A549 (cell line): ENCODE data around the gene C16orf54. TPM values are rescaled to one million over a fixed set of nuclear protein-coding genes. Genes with fewer than 3 reads are reported as not detected.

Experiments
- ATAC-seq, 2 experiments: fragments of 200-7000 bp in 1 of 2; fragments of >200 bp in 1 of 2; cut with Nextera tagmentation in 1 of 2; cut with Tn5 transposase in 1 of 2; 3 replicates each; pipeline versions ENCODE4 v1.8.0 to v1.9.1; 2018 to 2020; ENCODE audit warnings: mild to moderate bottlenecking in 1 of 2, moderate library complexity in 1 of 2
- CTCF ChIA-PET: fragments of 300-600 bp; sonication (Branson Sonifier 250); formaldehyde crosslinking; extraction: SDS; loops from one replicate; lab custom pipeline; 2021; ENCODE audit warnings: antibody characterized with exemption, inconsistent platforms; lab: Yijun Ruan, JAX
- POLR2A ChIA-PET: fragments of 350-600 bp; formaldehyde crosslinking; extraction: SDS; loops from one replicate; lab custom pipeline; 2021; ENCODE audit warnings: antibody characterized with exemption, inconsistent platforms; lab: Yijun Ruan, JAX
- DNase-seq, 2 experiments: peaks; one replicate each; pipeline versions ENCODE4 v3.0.0 to v3.0.0-alpha.2; 2011 to 2016; ENCODE audit warnings: low read depth in 1 of 2, low spot score in 1 of 2
- FAIRE-seq: peaks from 2 replicates; lab custom pipeline; 2011; peaks lifted over from hg19 to GRCh38; lab: Jason Lieb, UNC
- H3K27ac ChIP-seq, 2 experiments: fragments of >200 bp; sonication (Bioruptor Twin); formaldehyde crosslinking; 3 replicates each; pipeline ENCODE4 v1.5.1; 2016 to 2017
- H3K4me1 ChIP-seq: fragments of >200 bp; sonication (Bioruptor Twin); formaldehyde crosslinking; 3 replicates; pipeline ENCODE4 v1.6.1; 2016
- H3K4me2 ChIP-seq: fragments of >200 bp; sonication (Bioruptor Twin); formaldehyde crosslinking; 3 replicates; pipeline ENCODE4 v1.6.1; 2016
- H3K4me3 ChIP-seq: fragments of >200 bp; sonication (Bioruptor Twin); formaldehyde crosslinking; 3 replicates; pipeline ENCODE4 v1.5.1; 2016
- H3K9me3 ChIP-seq: fragments of >200 bp; sonication (Bioruptor Twin); formaldehyde crosslinking; 3 replicates; pipeline ENCODE4 v1.6.1; 2016
- CBX8 ChIP-seq: fragments of 200-600 bp; sonication (generic); IDR thresholded peaks from 2 replicates; pipeline ENCODE4 v1.6.1; 2016
- E2F6 ChIP-seq: IDR thresholded peaks from 2 replicates; pipeline ENCODE4 v1.6.1; 2012; ENCODE audit warnings: low read depth, borderline replicate concordance
- EHF ChIP-seq: fragments of 250-450 bp; sonication (Bioruptor Pico); IDR thresholded peaks from 2 replicates; pipeline ENCODE4 v1.5.0; 2020; ENCODE audit warnings: mild to moderate bottlenecking
- EHMT2 ChIP-seq: fragments of 200-600 bp; sonication (generic); IDR thresholded peaks from 2 replicates; pipeline ENCODE4 v1.6.1; 2016; ENCODE audit warnings: antibody characterized with exemption, low read depth, mild to moderate bottlenecking, moderate library complexity
- ELK1 ChIP-seq: fragments of 150-350 bp; IDR thresholded peaks from 2 replicates; pipeline ENCODE4 v1.6.1; 2014; ENCODE audit warnings: low read depth, mild to moderate bottlenecking, low read length
- EP300 ChIP-seq, 2 experiments: fragments of >200 bp; sonication (Bioruptor Twin); formaldehyde crosslinking; IDR thresholded peaks; 2 replicates in 1 of 2; 3 replicates in 1 of 2; pipeline ENCODE4 v1.6.1; 2016 to 2017
- FOSB ChIP-seq: fragments of 250-450 bp; sonication (Bioruptor Pico); IDR thresholded peaks from 2 replicates; pipeline ENCODE4 v1.5.0; 2020; ENCODE audit warnings: mild to moderate bottlenecking, moderate library complexity
- GATA3 ChIP-seq: IDR thresholded peaks from 2 replicates; pipeline ENCODE4 v1.6.1; 2012; ENCODE audit warnings: borderline replicate concordance
- HOXA7 ChIP-seq: fragments of 250-450 bp; sonication (Bioruptor Pico); IDR thresholded peaks from 2 replicates; pipeline ENCODE4 v1.5.0; 2020; ENCODE audit warnings: mild to moderate bottlenecking, moderate library complexity
- HOXB5 ChIP-seq: fragments of 250-450 bp; sonication (Bioruptor Pico); IDR thresholded peaks from 2 replicates; pipeline ENCODE4 v1.5.0; 2020; ENCODE audit warnings: mild to moderate bottlenecking, moderate library complexity
- JUNB ChIP-seq: fragments of >200 bp; sonication (Bioruptor Twin); formaldehyde crosslinking; IDR thresholded peaks from 2 replicates; pipeline ENCODE4 v1.6.1; 2016
- KDM1A ChIP-seq: fragments of 200-600 bp; sonication (generic); IDR thresholded peaks from 2 replicates; pipeline ENCODE4 v1.6.1; 2016; ENCODE audit warnings: low read depth, mild to moderate bottlenecking
- MAZ ChIP-seq: fragments of 150-350 bp; IDR thresholded peaks from 2 replicates; pipeline ENCODE4 v1.6.1; 2014; ENCODE audit warnings: antibody characterized with exemption, low read depth, low read length, borderline replicate concordance
- NFE2L2 ChIP-seq: fragments of 150-350 bp; conservative IDR thresholded peaks from 2 replicates; pipeline ENCODE4 v1.6.1; 2014; ENCODE audit warnings: low read length
- NR3C1 ChIP-seq: fragments of >200 bp; sonication (Bioruptor Twin); formaldehyde crosslinking; IDR thresholded peaks from 3 replicates; pipeline ENCODE4 v1.6.1; 2017
- RAD21 ChIP-seq, 2 experiments: fragments of >200 bp in 1 of 2; sonication (Bioruptor Twin) in 1 of 2; formaldehyde crosslinking in 1 of 2; IDR thresholded peaks in 1 of 2; conservative IDR thresholded peaks in 1 of 2; 2 replicates in 1 of 2; 3 replicates in 1 of 2; pipeline ENCODE4 v1.6.1; 2012 to 2018; ENCODE audit warnings: inconsistent platforms in 1 of 2
- RARB ChIP-seq: fragments of 250-450 bp; sonication (Bioruptor Pico); IDR thresholded peaks from 2 replicates; pipeline ENCODE4 v1.8.0; 2021; ENCODE audit warnings: mild to moderate bottlenecking, moderate library complexity
- RCOR1 ChIP-seq: fragments of 150-350 bp; IDR thresholded peaks from 2 replicates; pipeline ENCODE4 v1.6.1; 2014; ENCODE audit warnings: antibody characterized with exemption, low read length, low read depth
- RFX5 ChIP-seq: fragments of 450-650 bp; IDR thresholded peaks from 2 replicates; pipeline ENCODE4 v1.7.1; 2014; ENCODE audit warnings: antibody characterized with exemption, mild to moderate bottlenecking, moderate library complexity
- RNF2 ChIP-seq: fragments of 200-600 bp; sonication (generic); IDR thresholded peaks from 2 replicates; pipeline ENCODE4 v1.6.1; 2016; ENCODE audit warnings: low read depth, mild to moderate bottlenecking, antibody characterized with exemption, moderate library complexity, borderline replicate concordance
- TFCP2L1 ChIP-seq: fragments of 250-450 bp; sonication (Bioruptor Pico); IDR thresholded peaks from 2 replicates; pipeline ENCODE4 v1.5.0; 2021; ENCODE audit warnings: mild to moderate bottlenecking
- ZSCAN20 ChIP-seq: fragments of 250-450 bp; sonication (Bioruptor Pico); IDR thresholded peaks from 2 replicates; pipeline ENCODE4 v1.8.0; 2022; ENCODE audit warnings: mild to moderate bottlenecking, moderate library complexity
- WGBS: methylation state at CpG from one replicate; pipeline ENCODE4 v1.1.6; 2017; ENCODE audit errors: missing lambda C conversion rate; 5-methylcytosine and 5-hydroxymethylcytosine counted together
- polyA plus RNA-seq, 4 experiments: library from polyadenylated mRNA; depleted of rRNA in 3 of 4; stranded (reverse); fragments of >200 nt; fragmentation: RNase III in 1 of 4; extraction: RNeasy Plus Mini Kit Qiagen cat#74134 plus additional on column Dnase treatment in 1 of 4; gene quantifications; 2 replicates in 3 of 4; 3 replicates in 1 of 4; pipeline ENCODE4 v1.2.3, GENCODE V29; 2011 to 2017
- TF ChIP-seq, protein P1 (sequence below): IDR thresholded peaks from 2 replicates; pipeline ENCODE4 v1.6.1; 2012
- TF ChIP-seq, protein P2 (sequence below): fragments of 200-600 bp; sonication (generic); IDR thresholded peaks from 2 replicates; pipeline ENCODE4 v1.6.1; 2016; ENCODE audit warnings: antibody characterized with exemption, mild to moderate bottlenecking, moderate library complexity

C16orf54 gene
- polyA plus RNA-seq, 2 of the 4 experiments (the other 2 are of a cell fraction), result not detected

DNA sequence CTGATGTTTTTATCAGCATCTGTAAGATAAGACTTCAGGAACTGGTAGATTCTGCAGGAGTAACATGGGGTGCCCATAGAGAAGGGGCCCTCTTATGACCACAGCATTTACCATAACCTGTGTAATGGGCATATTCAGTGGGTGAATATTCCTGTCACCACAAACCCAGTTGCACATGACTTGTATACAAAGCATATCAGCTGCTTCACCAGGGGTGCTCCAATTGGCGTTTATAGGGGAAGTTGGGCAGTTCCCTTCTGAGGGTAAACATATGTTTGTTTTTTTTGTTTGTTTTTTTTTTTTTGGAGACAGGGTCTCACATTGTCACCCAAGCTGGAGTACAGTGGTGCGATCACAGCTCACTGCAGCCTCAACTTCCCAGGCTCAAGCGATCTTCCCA lies 20.8 kb upstream of the C16orf54 start:
- no peak for TF ChIP-seq EHMT2
- TF ChIP-seq, protein P1, sequence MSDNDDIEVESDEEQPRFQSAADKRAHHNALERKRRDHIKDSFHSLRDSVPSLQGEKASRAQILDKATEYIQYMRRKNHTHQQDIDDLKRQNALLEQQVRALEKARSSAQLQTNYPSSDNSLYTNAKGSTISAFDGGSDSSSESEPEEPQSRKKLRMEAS, result no peak
- TF ChIP-seq KDM1A, result no peak
- no peak for TF ChIP-seq RNF2
- no peak for TF ChIP-seq EHF (CRISPR knock-in tag)
- TF ChIP-seq JUNB, result no peak
- no peak for TF ChIP-seq ZSCAN20 (CRISPR knock-in tag)
- no peak for TF ChIP-seq RCOR1
- no peak for TF ChIP-seq HOXB5 (CRISPR knock-in tag)
- TF ChIP-seq, protein P2, sequence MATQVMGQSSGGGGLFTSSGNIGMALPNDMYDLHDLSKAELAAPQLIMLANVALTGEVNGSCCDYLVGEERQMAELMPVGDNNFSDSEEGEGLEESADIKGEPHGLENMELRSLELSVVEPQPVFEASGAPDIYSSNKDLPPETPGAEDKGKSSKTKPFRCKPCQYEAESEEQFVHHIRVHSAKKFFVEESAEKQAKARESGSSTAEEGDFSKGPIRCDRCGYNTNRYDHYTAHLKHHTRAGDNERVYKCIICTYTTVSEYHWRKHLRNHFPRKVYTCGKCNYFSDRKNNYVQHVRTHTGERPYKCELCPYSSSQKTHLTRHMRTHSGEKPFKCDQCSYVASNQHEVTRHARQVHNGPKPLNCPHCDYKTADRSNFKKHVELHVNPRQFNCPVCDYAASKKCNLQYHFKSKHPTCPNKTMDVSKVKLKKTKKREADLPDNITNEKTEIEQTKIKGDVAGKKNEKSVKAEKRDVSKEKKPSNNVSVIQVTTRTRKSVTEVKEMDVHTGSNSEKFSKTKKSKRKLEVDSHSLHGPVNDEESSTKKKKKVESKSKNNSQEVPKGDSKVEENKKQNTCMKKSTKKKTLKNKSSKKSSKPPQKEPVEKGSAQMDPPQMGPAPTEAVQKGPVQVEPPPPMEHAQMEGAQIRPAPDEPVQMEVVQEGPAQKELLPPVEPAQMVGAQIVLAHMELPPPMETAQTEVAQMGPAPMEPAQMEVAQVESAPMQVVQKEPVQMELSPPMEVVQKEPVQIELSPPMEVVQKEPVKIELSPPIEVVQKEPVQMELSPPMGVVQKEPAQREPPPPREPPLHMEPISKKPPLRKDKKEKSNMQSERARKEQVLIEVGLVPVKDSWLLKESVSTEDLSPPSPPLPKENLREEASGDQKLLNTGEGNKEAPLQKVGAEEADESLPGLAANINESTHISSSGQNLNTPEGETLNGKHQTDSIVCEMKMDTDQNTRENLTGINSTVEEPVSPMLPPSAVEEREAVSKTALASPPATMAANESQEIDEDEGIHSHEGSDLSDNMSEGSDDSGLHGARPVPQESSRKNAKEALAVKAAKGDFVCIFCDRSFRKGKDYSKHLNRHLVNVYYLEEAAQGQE, result no peak
- no peak for TF ChIP-seq RFX5
- TF ChIP-seq GATA3, result no peak
- no peak for TF ChIP-seq NFE2L2
- no peak for TF ChIP-seq MAZ
- no peak for TF ChIP-seq NR3C1
- TF ChIP-seq E2F6, result no peak
- no peak for TF ChIP-seq TFCP2L1 (CRISPR knock-in tag)
- no peak for TF ChIP-seq ELK1
- no peak for TF ChIP-seq CBX8
- TF ChIP-seq RAD21 (conservative IDR thresholded peaks at IDR 0.05 in 1 of 2, IDR thresholded peaks at IDR 0.05 in 1 of 2), result no peak
- no peak for ATAC-seq
- no peak for DNase-seq
- Histone ChIP-seq H3K27ac (no peak overlapping the region), H3K4me1 (no peaks in the 10 kb centered on the region), H3K9me3 (no peaks in the 10 kb centered on the region), H3K4me3 (no peak overlapping the region), H3K4me2 (no peak overlapping the region)
- FAIRE-seq, result no peak
- ChIA-PET CTCF (interaction anchor here (0.6 to 1.7 kb wide), 4 partner anchors 23 to 179 kb away, joined by 3 to 6 read pairs (median 4); no protein-coding TSS in a partner anchor), POLR2A (no interaction called here)
- WGBS, result 76% methylated on average over 3 of the region's 3 CpGs

DNA sequence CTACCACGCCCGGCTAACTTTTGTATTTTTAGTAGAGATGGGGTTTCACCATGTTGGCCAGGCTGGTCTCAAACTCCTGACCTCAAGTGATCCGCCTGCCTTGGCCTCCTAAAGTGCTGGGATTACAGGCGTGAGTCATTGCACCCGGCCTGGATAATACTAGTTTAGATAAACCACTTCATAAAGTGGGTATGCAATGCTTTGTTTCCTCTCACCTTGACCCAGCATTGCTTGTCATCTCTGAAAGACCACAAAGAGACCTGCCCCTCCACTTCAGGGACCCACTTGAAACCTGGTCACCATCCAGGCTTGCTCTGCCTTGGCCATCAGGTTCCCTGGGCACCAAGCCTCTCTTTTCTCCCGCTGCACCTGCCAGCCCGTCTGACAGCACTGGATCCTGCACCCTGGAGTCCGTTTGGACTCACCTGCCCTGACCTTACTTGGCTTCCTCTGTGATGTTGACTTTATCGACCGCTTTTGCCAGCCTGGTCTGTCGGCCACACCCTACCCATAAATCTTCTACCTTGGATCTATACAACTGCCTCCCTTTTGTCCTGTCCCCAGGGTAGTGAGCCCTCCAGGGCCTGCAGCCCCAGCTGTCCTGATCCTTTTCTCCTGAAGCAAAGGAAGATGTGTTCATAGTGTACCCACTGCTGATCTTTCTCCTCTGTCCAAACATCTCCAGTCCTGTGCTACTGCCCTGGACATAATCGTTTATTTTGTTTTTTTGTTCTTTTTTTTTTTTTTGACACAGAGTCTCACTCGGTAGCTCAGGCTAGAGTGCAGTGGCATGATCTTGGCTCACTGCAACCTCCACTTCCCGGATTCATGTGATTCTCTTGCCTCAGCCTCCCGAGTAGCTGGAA lies 19.6 kb upstream of the C16orf54 start:
- ChIA-PET CTCF (interaction anchor here (0.9 to 1.7 kb wide), 2 partner anchors 36 to 74 kb away, joined by 3 to 6 read pairs; no protein-coding TSS in a partner anchor), POLR2A (no interaction called here)
- Histone ChIP-seq H3K9me3 (no peaks in the 10 kb centered on the region), H3K4me2 (no peak overlapping the region), H3K4me1 (no peaks in the 10 kb centered on the region), H3K27ac (no peak overlapping the region), H3K4me3 (no peak overlapping the region)
- ATAC-seq (no peak), DNase-seq (no peak), FAIRE-seq (no peak)
- TF ChIP-seq HOXA7 (CRISPR knock-in tag) (no peak), EP300 (IDR thresholded peaks at IDR 0.05) (no peak), ZSCAN20 (CRISPR knock-in tag) (no peak), FOSB (CRISPR knock-in tag) (no peak), RARB (CRISPR knock-in tag) (no peak), EHMT2 (no peak), JUNB (no peak)
- WGBS, result 59% methylated on average over 15 of the region's 15 CpGs
